ENCODE data around the gene SPAG8. TPM values are rescaled to one million over a fixed set of nuclear protein-coding genes. Genes with fewer than 3 reads are reported as not detected.

Gene SPAG8
- total RNA-seq, 1 experiment from 2014 or later = 0.90 TPM

GRCh38 chr9:35781066-35781465 is 31.0 kb downstream of the SPAG8 start:
- no peaks in the 10 kb centered on the region for H3K4me1 ChIP-seq (ENCODE audit: control insufficient read depth, insufficient read depth, low read length)
- CTCF ChIA-PET = no interaction called here
- in situ Hi-C loops (cut with HindIII; ENCODE audit: low pct_unique_long_range_greater_than_20kb, low sequenced_read_pairs) (no loop called here), intact Hi-C loops (cut with micrococcal nuclease; ENCODE audit: unreplicated experiment) (no loop called here)
- ATAC-seq (no peak), DNase-seq (ENCODE audit: low read depth, low spot score) (no peak)
- H3K4me3 ChIP-seq (ENCODE audit: low read depth in 2 of 2, low read length in 2 of 2) = no peak overlapping the region
- H3K27me3 ChIP-seq (ENCODE audit: control insufficient read depth, insufficient read depth, low read length) = no peaks in the 10 kb centered on the region
- no TSS peak for BruUV-seq (replicated peaks)
- no peaks in the 10 kb centered on the region for H3K9me3 ChIP-seq (ENCODE audit: control insufficient read depth, insufficient read depth, low read depth, low read length)
- POLR2A ChIA-PET = interaction anchor here (0.7 kb wide), 2 partner anchors 98 to 138 kb away, joined by 7 to 10 read pairs; no protein-coding TSS in a partner anchor
- H3K36me3 ChIP-seq (ENCODE audit: control insufficient read depth, insufficient read depth, low read length) = no peaks in the 10 kb centered on the region
- TF ChIP-seq POLR2AphosphoS5 (IDR thresholded peaks at IDR 0.05; ENCODE audit: low read depth, low read length) (no peak), TCF7L2 (IDR thresholded peaks at IDR 0.05; ENCODE audit: low read depth, low read length) (no peak), SIN3A (IDR thresholded peaks at IDR 0.05; ENCODE audit: borderline replicate concordance, insufficient read depth, low read depth, low read length) (no peak)
- TF ChIP-seq, protein P1, sequence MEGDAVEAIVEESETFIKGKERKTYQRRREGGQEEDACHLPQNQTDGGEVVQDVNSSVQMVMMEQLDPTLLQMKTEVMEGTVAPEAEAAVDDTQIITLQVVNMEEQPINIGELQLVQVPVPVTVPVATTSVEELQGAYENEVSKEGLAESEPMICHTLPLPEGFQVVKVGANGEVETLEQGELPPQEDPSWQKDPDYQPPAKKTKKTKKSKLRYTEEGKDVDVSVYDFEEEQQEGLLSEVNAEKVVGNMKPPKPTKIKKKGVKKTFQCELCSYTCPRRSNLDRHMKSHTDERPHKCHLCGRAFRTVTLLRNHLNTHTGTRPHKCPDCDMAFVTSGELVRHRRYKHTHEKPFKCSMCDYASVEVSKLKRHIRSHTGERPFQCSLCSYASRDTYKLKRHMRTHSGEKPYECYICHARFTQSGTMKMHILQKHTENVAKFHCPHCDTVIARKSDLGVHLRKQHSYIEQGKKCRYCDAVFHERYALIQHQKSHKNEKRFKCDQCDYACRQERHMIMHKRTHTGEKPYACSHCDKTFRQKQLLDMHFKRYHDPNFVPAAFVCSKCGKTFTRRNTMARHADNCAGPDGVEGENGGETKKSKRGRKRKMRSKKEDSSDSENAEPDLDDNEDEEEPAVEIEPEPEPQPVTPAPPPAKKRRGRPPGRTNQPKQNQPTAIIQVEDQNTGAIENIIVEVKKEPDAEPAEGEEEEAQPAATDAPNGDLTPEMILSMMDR (IDR thresholded peaks at IDR 0.05) = no peak
- TF ChIP-seq, protein P2, sequence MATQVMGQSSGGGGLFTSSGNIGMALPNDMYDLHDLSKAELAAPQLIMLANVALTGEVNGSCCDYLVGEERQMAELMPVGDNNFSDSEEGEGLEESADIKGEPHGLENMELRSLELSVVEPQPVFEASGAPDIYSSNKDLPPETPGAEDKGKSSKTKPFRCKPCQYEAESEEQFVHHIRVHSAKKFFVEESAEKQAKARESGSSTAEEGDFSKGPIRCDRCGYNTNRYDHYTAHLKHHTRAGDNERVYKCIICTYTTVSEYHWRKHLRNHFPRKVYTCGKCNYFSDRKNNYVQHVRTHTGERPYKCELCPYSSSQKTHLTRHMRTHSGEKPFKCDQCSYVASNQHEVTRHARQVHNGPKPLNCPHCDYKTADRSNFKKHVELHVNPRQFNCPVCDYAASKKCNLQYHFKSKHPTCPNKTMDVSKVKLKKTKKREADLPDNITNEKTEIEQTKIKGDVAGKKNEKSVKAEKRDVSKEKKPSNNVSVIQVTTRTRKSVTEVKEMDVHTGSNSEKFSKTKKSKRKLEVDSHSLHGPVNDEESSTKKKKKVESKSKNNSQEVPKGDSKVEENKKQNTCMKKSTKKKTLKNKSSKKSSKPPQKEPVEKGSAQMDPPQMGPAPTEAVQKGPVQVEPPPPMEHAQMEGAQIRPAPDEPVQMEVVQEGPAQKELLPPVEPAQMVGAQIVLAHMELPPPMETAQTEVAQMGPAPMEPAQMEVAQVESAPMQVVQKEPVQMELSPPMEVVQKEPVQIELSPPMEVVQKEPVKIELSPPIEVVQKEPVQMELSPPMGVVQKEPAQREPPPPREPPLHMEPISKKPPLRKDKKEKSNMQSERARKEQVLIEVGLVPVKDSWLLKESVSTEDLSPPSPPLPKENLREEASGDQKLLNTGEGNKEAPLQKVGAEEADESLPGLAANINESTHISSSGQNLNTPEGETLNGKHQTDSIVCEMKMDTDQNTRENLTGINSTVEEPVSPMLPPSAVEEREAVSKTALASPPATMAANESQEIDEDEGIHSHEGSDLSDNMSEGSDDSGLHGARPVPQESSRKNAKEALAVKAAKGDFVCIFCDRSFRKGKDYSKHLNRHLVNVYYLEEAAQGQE (IDR thresholded peaks at IDR 0.05; ENCODE audit: insufficient read depth in 1 of 2, low read depth in 2 of 2, low read length in 1 of 2) = no peak
- no peak overlapping the region for H3K27ac ChIP-seq (ENCODE audit: low read length)

GRCh38 chr9:35778496-35778895 is 33.6 kb downstream of the SPAG8 start:
- intact Hi-C loops (cut with micrococcal nuclease; ENCODE audit: unreplicated experiment) = no loop called here
- CTCF ChIA-PET = interaction anchor here (1.0 kb wide), 1 partner anchor 11 kb away, joined by 7 read pairs; no protein-coding TSS in a partner anchor

More at GRCh38 chr9:35778496-35778895, 33.6 kb downstream of the SPAG8 start:
- no peaks in the 10 kb centered on the region for H3K9me3 ChIP-seq (ENCODE audit: control insufficient read depth, insufficient read depth, low read depth, low read length)
- no peak overlapping the region for H3K27ac ChIP-seq (ENCODE audit: low read length)
- H3K4me1 ChIP-seq (ENCODE audit: control insufficient read depth, insufficient read depth, low read length) = no peaks in the 10 kb centered on the region
- no peak overlapping the region for H3K4me3 ChIP-seq (ENCODE audit: low read depth in 2 of 2, low read length in 2 of 2)
- in situ Hi-C loops (cut with HindIII; ENCODE audit: low pct_unique_long_range_greater_than_20kb, low sequenced_read_pairs) = no loop called here
- no peak for TF ChIP-seq SIN3A (IDR thresholded peaks at IDR 0.05; ENCODE audit: borderline replicate concordance, insufficient read depth, low read depth, low read length)
- TF ChIP-seq, protein P1 (IDR thresholded peaks at IDR 0.05) = no peak
- no peak for TF ChIP-seq TCF7L2 (IDR thresholded peaks at IDR 0.05; ENCODE audit: low read depth, low read length)
- TF ChIP-seq POLR2AphosphoS5 (IDR thresholded peaks at IDR 0.05; ENCODE audit: low read depth, low read length) = no peak
- TF ChIP-seq, protein P2 (IDR thresholded peaks at IDR 0.05; ENCODE audit: insufficient read depth in 1 of 2, low read depth in 2 of 2, low read length in 1 of 2) = no peak
- DNase-seq (ENCODE audit: low read depth, low spot score) (no peak), ATAC-seq (no peak)
- no peaks in the 10 kb centered on the region for H3K36me3 ChIP-seq (ENCODE audit: control insufficient read depth, insufficient read depth, low read length)
- POLR2A ChIA-PET = interaction anchor here (0.6 kb wide), 1 partner anchor 38 kb away, joined by 11 read pairs; no protein-coding TSS in a partner anchor
- BruUV-seq (replicated peaks) = no TSS peak
- no peaks in the 10 kb centered on the region for H3K27me3 ChIP-seq (ENCODE audit: control insufficient read depth, insufficient read depth, low read length)

All from Panc1 (cell line).